H9 (cell line): ENCODE results near the gene SELENOF. TPM values are rescaled to one million over a fixed set of nuclear protein-coding genes. Genes with fewer than 3 reads are reported as not detected.

Experiments
- DNase-seq: peaks from one replicate; pipeline ENCODE4 v3.0.0-alpha.2; 2017
- H2AFZ ChIP-seq: one replicate; pipeline ENCODE4 v1.6.1; 2013; ENCODE audit warnings: mild to moderate bottlenecking, low read length, control low read depth, moderate library complexity
- H2AK5ac ChIP-seq: 2 replicates; pipeline ENCODE4 v1.6.1; 2013; ENCODE audit warnings: low read length, control low read depth, mixed read lengths; ENCODE audit not compliant: insufficient read length
- H2BK120ac ChIP-seq: one replicate; pipeline ENCODE4 v1.6.1; 2013; ENCODE audit warnings: low read depth, mild to moderate bottlenecking, low read length, control low read depth, inconsistent platforms; ENCODE audit not compliant: poor library complexity, severe bottlenecking
- H2BK12ac ChIP-seq: 2 replicates; pipeline ENCODE4 v1.6.1; 2013; ENCODE audit warnings: low read length, control low read depth, mixed read lengths, low read depth; ENCODE audit not compliant: insufficient read length
- H2BK15ac ChIP-seq: 2 replicates; pipeline ENCODE4 v1.6.1; 2013; ENCODE audit warnings: low read depth, low read length, control low read depth
- H2BK20ac ChIP-seq: one replicate; pipeline ENCODE4 v1.6.1; 2013; ENCODE audit warnings: low read depth, mild to moderate bottlenecking, low read length, control low read depth, inconsistent platforms; ENCODE audit not compliant: poor library complexity, severe bottlenecking
- H2BK5ac ChIP-seq: 2 replicates; pipeline ENCODE4 v1.6.1; 2013; ENCODE audit warnings: low read length, control low read depth, mixed read lengths; ENCODE audit not compliant: insufficient read length
- H3K14ac ChIP-seq: 2 replicates; pipeline ENCODE4 v1.6.1; 2013; ENCODE audit warnings: low read length, control low read depth; ENCODE audit not compliant: insufficient read depth
- H3K18ac ChIP-seq: 2 replicates; pipeline ENCODE4 v1.6.1; 2013; ENCODE audit warnings: low read depth, mild to moderate bottlenecking, mixed read lengths, low read length, control low read depth; ENCODE audit not compliant: insufficient read length
- H3K23ac ChIP-seq: 2 replicates; pipeline ENCODE4 v1.6.1; 2013; ENCODE audit warnings: low read length, control low read depth, mixed read lengths, low read depth; ENCODE audit not compliant: insufficient read length
- H3K23me2 ChIP-seq: 2 replicates; pipeline ENCODE4 v1.6.1; 2013; ENCODE audit warnings: low read depth, mild to moderate bottlenecking, mixed read lengths, low read length, control low read depth; ENCODE audit not compliant: insufficient read length, poor library complexity, severe bottlenecking
- H3K27ac ChIP-seq: 2 replicates; pipeline ENCODE4 v1.5.1; 2013; ENCODE audit warnings: low read length, control low read depth, mixed read lengths, low read depth; ENCODE audit not compliant: insufficient read length
- H3K27me3 ChIP-seq: 2 replicates; pipeline ENCODE4 v1.6.1; 2013; ENCODE audit warnings: low read length, control low read depth, inconsistent platforms; ENCODE audit not compliant: insufficient read depth
- H3K4ac ChIP-seq: 2 replicates; pipeline ENCODE4 v1.6.1; 2013; ENCODE audit warnings: low read depth, mild to moderate bottlenecking, control low read depth, inconsistent platforms, low read length, moderate library complexity
- H3K4me1 ChIP-seq: 2 replicates; pipeline ENCODE4 v1.6.1; 2013; ENCODE audit warnings: low read length, control low read depth, inconsistent platforms; ENCODE audit not compliant: insufficient read depth
- H3K4me2 ChIP-seq: 2 replicates; pipeline ENCODE4 v1.6.1; 2013; ENCODE audit warnings: low read length, control low read depth, mixed read lengths; ENCODE audit not compliant: insufficient read length, insufficient read depth
- H3K56ac ChIP-seq: 2 replicates; pipeline ENCODE4 v1.6.1; 2013; ENCODE audit warnings: low read depth, mild to moderate bottlenecking, mixed read lengths, low read length, control low read depth; ENCODE audit not compliant: insufficient read length
- H3K79me1 ChIP-seq: 2 replicates; pipeline ENCODE4 v1.6.1; 2013; ENCODE audit warnings: low read depth, mild to moderate bottlenecking, moderate library complexity, low read length, control low read depth, inconsistent platforms; ENCODE audit not compliant: insufficient read depth, poor library complexity, severe bottlenecking
- H3K79me2 ChIP-seq: 2 replicates; pipeline ENCODE4 v1.6.1; 2013; ENCODE audit warnings: low read length, control low read depth, inconsistent platforms; ENCODE audit not compliant: insufficient read depth
- H3K9ac ChIP-seq: 2 replicates; pipeline ENCODE4 v1.6.1; 2013; ENCODE audit warnings: low read length, control low read depth, mixed read lengths; ENCODE audit not compliant: insufficient read length; ENCODE audit errors: extremely low read depth
- H3K9me3 ChIP-seq: one replicate; pipeline ENCODE4 v1.6.1; 2013; ENCODE audit warnings: low read depth, low read length, inconsistent platforms; ENCODE audit not compliant: control insufficient read depth
- H3T11ph ChIP-seq: one replicate; pipeline ENCODE4 v1.6.1; 2013; ENCODE audit warnings: mild to moderate bottlenecking, low read length, control low read depth, inconsistent platforms
- H4K20me1 ChIP-seq: one replicate; pipeline ENCODE4 v1.6.1; 2013; ENCODE audit not compliant: control insufficient read depth, insufficient read length, insufficient read depth
- H4K5ac ChIP-seq: 2 replicates; pipeline ENCODE4 v1.6.1; 2013; ENCODE audit warnings: low read depth, mild to moderate bottlenecking, mixed read lengths, low read length, control low read depth; ENCODE audit not compliant: insufficient read length
- H4K8ac ChIP-seq: replicated peaks from 2 replicates; pipeline ENCODE4 v1.6.1; 2013; ENCODE audit warnings: low read length, control low read depth, mixed read lengths, low read depth; ENCODE audit not compliant: insufficient read length
- H4K91ac ChIP-seq: 2 replicates; pipeline ENCODE4 v1.6.1; 2013; ENCODE audit warnings: low read depth, mild to moderate bottlenecking, moderate library complexity, mixed read lengths, low read length, control low read depth; ENCODE audit not compliant: insufficient read length
- H3K27ac Mint-ChIP-seq, 3 experiments: 2 replicates in 2 of 3; 3 replicates in 1 of 3; pipeline ENCODE4 v1.8.0; 2020 to 2021; ENCODE audit warnings: mixed read lengths in 3 of 3, mild to moderate bottlenecking in 1 of 3, moderate library complexity in 1 of 3
- H3K27me3 Mint-ChIP-seq: 2 replicates; pipeline ENCODE4 v1.8.0; 2021; ENCODE audit warnings: low read depth, mild to moderate bottlenecking, moderate library complexity, mixed read lengths
- H3K36me3 Mint-ChIP-seq, 3 experiments: 2 replicates in 2 of 3; 3 replicates in 1 of 3; pipeline ENCODE4 v1.8.0; 2020 to 2021; ENCODE audit warnings: low read depth in 3 of 3, mixed read lengths in 3 of 3; ENCODE audit not compliant: insufficient read depth in 1 of 3
- H3K4me1 Mint-ChIP-seq, 2 experiments: 2 replicates each; pipeline ENCODE4 v1.8.0; 2020; ENCODE audit warnings: mixed read lengths in 2 of 2
- H3K4me3 Mint-ChIP-seq, 2 experiments: 2 replicates in 1 of 2; 3 replicates in 1 of 2; pipeline ENCODE4 v1.8.0; 2020 to 2021; ENCODE audit warnings: mild to moderate bottlenecking in 2 of 2, mixed read lengths in 2 of 2, moderate library complexity in 1 of 2
- H3K9me3 Mint-ChIP-seq, 2 experiments: 2 replicates in 1 of 2; 3 replicates in 1 of 2; pipeline ENCODE4 v1.8.0; 2020; ENCODE audit warnings: mild to moderate bottlenecking in 2 of 2, mixed read lengths in 2 of 2, moderate library complexity in 1 of 2
- WGBS: extraction: QIAGEN DNeasy Blood & Tissue Kit; methylation state at CpG from one replicate; pipeline ENCODE4 v1.1.7; 2013; ENCODE audit warnings: missing lambda C conversion rate, low lambda C conversion rate, mixed read lengths; ENCODE audit not compliant: insufficient read length; ENCODE audit errors: extremely low coverage; 5-methylcytosine and 5-hydroxymethylcytosine counted together
- total RNA-seq: library from RNA; stranded (reverse); gene quantifications from 2 replicates; pipeline ENCODE4 v1.2.1, GENCODE V29; 2021
- TF ChIP-seq, protein P1 (sequence below): fragments of 200-600 bp; sonication (generic); conservative IDR thresholded peaks from 3 replicates; pipeline ENCODE4 v1.8.0; 2021; ENCODE audit warnings: antibody characterized with exemption, mild to moderate bottlenecking

Gene SELENOF
- total RNA-seq, 1 experiment from 2014 or later, result 143 TPM

DNA sequence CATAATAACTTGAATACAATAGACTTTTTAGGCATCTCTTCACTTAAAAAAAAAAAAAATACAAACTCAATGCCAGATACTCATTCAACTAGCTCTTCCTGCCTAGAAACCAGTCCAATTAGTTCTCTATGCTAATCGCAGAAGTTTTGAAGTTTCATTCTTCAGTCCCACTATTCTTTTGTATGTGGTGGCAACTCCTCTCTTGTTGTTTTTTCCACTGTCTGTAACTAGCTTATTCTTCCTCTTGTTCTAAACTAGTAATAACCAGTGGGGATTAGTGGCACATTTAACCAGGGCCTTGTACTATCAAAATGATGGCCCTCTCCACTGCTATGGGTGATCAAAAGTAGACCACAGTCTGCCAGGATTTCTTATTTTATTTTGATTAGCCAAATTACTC is 52.5 kb downstream of the SELENOF start:
- H3K4ac ChIP-seq, result no peak overlapping the region
- Mint-ChIP-seq H3K27ac (0 out of 7 replicates have a peak overlapping the region, but pooled peaks of 1 of the 3 experiments have one; percentile 1), H3K36me3 (peaks cover 2 to 8% (median 4%) of the 10 kb centered on the region in 3 experiments; a peak in 3 of 7 replicates), H3K4me1 (peaks cover 0 to 2% of the 10 kb centered on the region in 2 experiments; a peak in 1 of 4 replicates), H3K9me3 (no peaks in the 10 kb centered on the region), H3K4me3 (no peak overlapping the region), H3K27me3 (no peaks in the 10 kb centered on the region)
- H3K56ac ChIP-seq, result no peak overlapping the region
- no peaks in the 10 kb centered on the region for H4K20me1 ChIP-seq
- no peak overlapping the region for H3K27ac ChIP-seq
- no peak overlapping the region for H2AK5ac ChIP-seq
- no peak overlapping the region for H2BK15ac ChIP-seq
- H3K4me1 ChIP-seq, result no peaks in the 10 kb centered on the region
- no peak overlapping the region for H4K5ac ChIP-seq
- H3K79me2 ChIP-seq, result no peaks in the 10 kb centered on the region
- no peak overlapping the region for H2AFZ ChIP-seq
- no peak overlapping the region for H3K23ac ChIP-seq
- H4K91ac ChIP-seq, result no peak overlapping the region
- H3K9ac ChIP-seq, result no peak overlapping the region
- peaks cover 5% of the 10 kb centered on the region for H3K79me1 ChIP-seq
- no peak overlapping the region for H3K14ac ChIP-seq
- no peak overlapping the region for H3T11ph ChIP-seq
- no peak overlapping the region for H2BK5ac ChIP-seq
- no peak overlapping the region for H3K18ac ChIP-seq
- TF ChIP-seq, protein P1, sequence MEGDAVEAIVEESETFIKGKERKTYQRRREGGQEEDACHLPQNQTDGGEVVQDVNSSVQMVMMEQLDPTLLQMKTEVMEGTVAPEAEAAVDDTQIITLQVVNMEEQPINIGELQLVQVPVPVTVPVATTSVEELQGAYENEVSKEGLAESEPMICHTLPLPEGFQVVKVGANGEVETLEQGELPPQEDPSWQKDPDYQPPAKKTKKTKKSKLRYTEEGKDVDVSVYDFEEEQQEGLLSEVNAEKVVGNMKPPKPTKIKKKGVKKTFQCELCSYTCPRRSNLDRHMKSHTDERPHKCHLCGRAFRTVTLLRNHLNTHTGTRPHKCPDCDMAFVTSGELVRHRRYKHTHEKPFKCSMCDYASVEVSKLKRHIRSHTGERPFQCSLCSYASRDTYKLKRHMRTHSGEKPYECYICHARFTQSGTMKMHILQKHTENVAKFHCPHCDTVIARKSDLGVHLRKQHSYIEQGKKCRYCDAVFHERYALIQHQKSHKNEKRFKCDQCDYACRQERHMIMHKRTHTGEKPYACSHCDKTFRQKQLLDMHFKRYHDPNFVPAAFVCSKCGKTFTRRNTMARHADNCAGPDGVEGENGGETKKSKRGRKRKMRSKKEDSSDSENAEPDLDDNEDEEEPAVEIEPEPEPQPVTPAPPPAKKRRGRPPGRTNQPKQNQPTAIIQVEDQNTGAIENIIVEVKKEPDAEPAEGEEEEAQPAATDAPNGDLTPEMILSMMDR, result no peak
- H2BK12ac ChIP-seq, result no peak overlapping the region
- H3K4me2 ChIP-seq, result no peak overlapping the region
- no peak for DNase-seq
- H3K23me2 ChIP-seq, result no peaks in the 10 kb centered on the region
- H3K27me3 ChIP-seq, result no peaks in the 10 kb centered on the region
- H4K8ac ChIP-seq, result no peak overlapping the region
- WGBS, result no CpG with 5 or more reads among the region's 1 CpG
- H2BK20ac ChIP-seq, result no peak overlapping the region
- H3K9me3 ChIP-seq, result no peaks in the 10 kb centered on the region
- no peak overlapping the region for H2BK120ac ChIP-seq
